Adrenal gland (tissue), 5 donors: ENCODE measurements around the gene LSAMP.

Experiments used
- POLR2A ChIP-seq, 2 donors: fragments of 450-650 bp; IDR thresholded peaks; one replicate each; pipeline ENCODE4 v1.6.1; 2017; ENCODE audit warnings: antibody characterized with exemption in 2 of 2, mild to moderate bottlenecking in 2 of 2, moderate library complexity in 1 of 2
- TF ChIP-seq, protein P1 (sequence below), 6 experiments: fragments of 450-650 bp in 4 of 6; fragments of 200-600 bp in 2 of 6; sonication (generic) in 1 of 6; IDR thresholded peaks; 1 replicate in 5 of 6; 2 replicates in 1 of 6; pipeline versions ENCODE4 v1.5.1 to v1.8.0; 2016 to 2021; ENCODE audit warnings: antibody characterized with exemption in 6 of 6, mild to moderate bottlenecking in 2 of 6, moderate library complexity in 1 of 6
- donor health status: DM: no; HTN: no; CAD: no.

DNA sequence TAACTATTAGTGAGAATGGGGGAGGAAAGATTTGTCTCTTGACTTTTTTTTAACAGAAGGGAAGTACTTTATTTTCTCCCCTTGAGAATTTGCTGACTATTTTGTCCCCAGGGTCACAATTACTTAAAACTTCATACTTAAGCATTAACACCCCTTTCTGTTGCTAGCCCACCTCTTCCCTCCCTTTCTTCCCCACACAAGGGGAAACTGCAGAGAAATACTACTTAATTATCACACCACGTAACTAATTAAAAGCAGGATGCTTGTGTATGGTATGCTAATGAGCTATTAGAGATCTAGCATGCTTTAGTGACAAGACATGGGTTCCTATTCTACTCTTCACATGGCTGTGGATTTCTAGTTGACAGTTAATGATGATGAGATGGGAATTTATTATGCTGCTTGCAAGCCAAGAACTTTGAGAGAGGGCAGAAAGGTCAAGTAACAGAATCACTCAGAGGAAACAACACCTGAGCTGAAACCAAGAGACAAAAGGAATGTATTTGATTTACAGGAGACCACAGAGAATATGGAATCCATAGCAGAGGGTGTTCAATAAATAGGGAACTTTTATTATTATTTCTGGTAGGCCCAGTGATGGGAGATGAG lies 179.2 kb downstream of the LSAMP start:
- TF ChIP-seq, protein P1, sequence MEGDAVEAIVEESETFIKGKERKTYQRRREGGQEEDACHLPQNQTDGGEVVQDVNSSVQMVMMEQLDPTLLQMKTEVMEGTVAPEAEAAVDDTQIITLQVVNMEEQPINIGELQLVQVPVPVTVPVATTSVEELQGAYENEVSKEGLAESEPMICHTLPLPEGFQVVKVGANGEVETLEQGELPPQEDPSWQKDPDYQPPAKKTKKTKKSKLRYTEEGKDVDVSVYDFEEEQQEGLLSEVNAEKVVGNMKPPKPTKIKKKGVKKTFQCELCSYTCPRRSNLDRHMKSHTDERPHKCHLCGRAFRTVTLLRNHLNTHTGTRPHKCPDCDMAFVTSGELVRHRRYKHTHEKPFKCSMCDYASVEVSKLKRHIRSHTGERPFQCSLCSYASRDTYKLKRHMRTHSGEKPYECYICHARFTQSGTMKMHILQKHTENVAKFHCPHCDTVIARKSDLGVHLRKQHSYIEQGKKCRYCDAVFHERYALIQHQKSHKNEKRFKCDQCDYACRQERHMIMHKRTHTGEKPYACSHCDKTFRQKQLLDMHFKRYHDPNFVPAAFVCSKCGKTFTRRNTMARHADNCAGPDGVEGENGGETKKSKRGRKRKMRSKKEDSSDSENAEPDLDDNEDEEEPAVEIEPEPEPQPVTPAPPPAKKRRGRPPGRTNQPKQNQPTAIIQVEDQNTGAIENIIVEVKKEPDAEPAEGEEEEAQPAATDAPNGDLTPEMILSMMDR (IDR thresholded peaks at IDR 0.05): no peak
- TF ChIP-seq POLR2A (IDR thresholded peaks at IDR 0.05): no peak
